GM12891 (cell line): ENCODE results near the gene ERAL1.

Source experiments
- POLR2AphosphoS5 ChIP-seq: IDR thresholded peaks from 2 replicates; pipeline ENCODE4 v1.6.1; 2011; ENCODE audit warnings: low read depth, low read length, control low read depth
- POU2F2 ChIP-seq: IDR thresholded peaks from 2 replicates; pipeline ENCODE4 v1.6.1; 2011; ENCODE audit warnings: low read depth, mild to moderate bottlenecking, control low read depth, low read length, moderate library complexity
- TAF1 ChIP-seq: IDR thresholded peaks from 2 replicates; pipeline ENCODE4 v1.6.1; 2011; ENCODE audit warnings: low read depth, low read length, control low read depth

GRCh38 chr17:28883967-28884702 is 29.3 kb downstream of the ERAL1 start:
- no peak for TF ChIP-seq POLR2AphosphoS5
- TF ChIP-seq POU2F2: no peak
- no peak for TF ChIP-seq TAF1
